ENCODE results near the gene ATP2A3.

Gene ATP2A3

DNA sequence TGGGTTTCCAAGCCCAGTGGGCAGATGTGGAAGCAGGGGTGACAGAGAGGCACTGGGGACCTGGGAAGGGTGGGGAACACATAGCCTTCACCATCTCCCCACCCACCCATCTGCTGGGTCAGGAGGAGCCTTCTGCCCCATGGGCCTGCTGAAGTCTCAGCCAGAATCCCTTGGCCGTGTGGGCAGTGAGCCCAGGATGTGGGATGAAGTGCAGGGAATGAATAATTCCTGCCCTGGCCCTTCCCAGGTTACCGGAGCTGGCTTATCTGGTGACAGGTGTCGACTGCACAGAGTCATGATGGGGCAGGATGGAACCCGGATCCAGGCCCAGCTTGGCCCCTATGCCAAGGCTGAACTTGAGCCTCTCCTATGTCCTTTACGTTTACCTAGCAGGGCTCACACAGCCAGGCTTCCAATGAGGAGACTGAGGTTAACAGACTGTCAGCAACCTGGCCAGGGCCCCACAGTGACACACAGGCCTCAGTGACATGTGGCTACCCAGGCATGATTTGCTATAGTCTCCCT lies 17.5 kb downstream of the ATP2A3 start:
- Histone ChIP-seq H3K27me3 (ENCODE audit: control insufficient read depth, insufficient read depth, low read length) (no peaks in the 10 kb centered on the region), H3K36me3 (ENCODE audit: control insufficient read depth, insufficient read depth, low read length) (0 out of 2 replicates have a peak, but pooled peaks cover 2% of the 10 kb centered on the region), H3K9me3 (ENCODE audit: control insufficient read depth, insufficient read depth, low read length) (no peaks in the 10 kb centered on the region), H3K27ac (ENCODE audit: low read length) (no peak overlapping the region), H3K4me3 (ENCODE audit: low read length) (no peak overlapping the region), H3K4me1 (ENCODE audit: control insufficient read depth, insufficient read depth, low read length) (no peaks in the 10 kb centered on the region; the same call in 1 of the 2 replicates)
- no CpG with 5 or more reads among the region's 5 CpGs for WGBS (ENCODE audit: insufficient coverage, insufficient read length)
- no peak for DNase-seq (ENCODE audit: low read depth, low spot score)

DNA sequence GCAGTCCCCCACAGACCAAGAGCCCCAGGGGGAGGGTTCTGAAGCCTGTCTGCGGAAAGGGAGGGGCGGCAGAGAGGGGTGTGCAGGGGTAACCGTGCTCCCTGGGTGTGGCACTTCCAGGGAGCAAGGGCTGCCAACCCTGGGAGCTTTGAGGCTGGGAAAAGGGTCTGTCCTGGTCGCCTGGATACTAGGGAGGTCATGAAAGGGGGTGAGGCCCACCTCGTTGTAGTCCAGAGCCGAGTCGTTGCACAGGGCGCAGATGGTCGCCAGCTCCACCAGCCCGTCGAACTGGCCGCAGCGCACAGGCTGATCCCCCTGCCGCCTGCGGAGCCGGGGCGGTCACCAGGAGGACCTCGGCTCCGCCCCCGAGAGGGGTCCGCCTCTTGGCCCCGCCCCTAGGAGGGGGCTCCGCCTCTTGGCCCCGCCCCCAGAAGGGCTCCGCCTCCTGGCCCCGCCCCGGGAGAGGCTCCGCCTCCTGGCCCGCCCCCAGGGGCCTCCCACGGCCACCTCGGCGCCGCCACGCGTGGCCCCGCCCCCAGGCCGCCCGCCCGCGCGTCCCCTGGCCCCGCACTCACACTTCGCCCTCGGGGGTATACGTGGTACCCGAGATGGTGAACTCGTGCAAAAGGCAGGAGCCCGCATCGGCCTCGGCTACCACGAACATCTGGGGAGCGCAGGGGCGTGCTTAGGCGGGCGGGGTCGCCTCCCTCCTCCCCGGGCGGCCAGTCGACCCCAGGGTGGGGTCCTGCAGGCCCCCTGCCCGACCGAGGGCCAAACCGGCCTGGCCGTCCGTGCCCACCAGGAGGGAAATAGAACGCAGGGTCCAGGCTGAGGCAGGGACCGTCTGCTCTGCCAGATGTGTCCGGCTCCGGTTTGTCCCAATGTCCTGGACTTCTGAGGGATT lies 19.5 kb downstream of the ATP2A3 start:
- DNase-seq (ENCODE audit: low read depth, low spot score) = no peak
- H3K9me3 ChIP-seq (ENCODE audit: control insufficient read depth, insufficient read depth, low read length) = no peaks in the 10 kb centered on the region
- peak overlapping the region; percentile 62; the same call in 1 of the 2 replicates for H3K4me3 ChIP-seq (ENCODE audit: low read length)
- no peaks in the 10 kb centered on the region for H3K4me1 ChIP-seq (ENCODE audit: control insufficient read depth, insufficient read depth, low read length)
- H3K27me3 ChIP-seq (ENCODE audit: control insufficient read depth, insufficient read depth, low read length) = no peaks in the 10 kb centered on the region
- no CpG with 5 or more reads among the region's 68 CpGs for WGBS (ENCODE audit: insufficient coverage, insufficient read length)
- H3K27ac ChIP-seq (ENCODE audit: low read length) = no peak overlapping the region
- H3K36me3 ChIP-seq (ENCODE audit: control insufficient read depth, insufficient read depth, low read length) = 0 out of 2 replicates have a peak, but pooled peaks cover 2% of the 10 kb centered on the region

DNA sequence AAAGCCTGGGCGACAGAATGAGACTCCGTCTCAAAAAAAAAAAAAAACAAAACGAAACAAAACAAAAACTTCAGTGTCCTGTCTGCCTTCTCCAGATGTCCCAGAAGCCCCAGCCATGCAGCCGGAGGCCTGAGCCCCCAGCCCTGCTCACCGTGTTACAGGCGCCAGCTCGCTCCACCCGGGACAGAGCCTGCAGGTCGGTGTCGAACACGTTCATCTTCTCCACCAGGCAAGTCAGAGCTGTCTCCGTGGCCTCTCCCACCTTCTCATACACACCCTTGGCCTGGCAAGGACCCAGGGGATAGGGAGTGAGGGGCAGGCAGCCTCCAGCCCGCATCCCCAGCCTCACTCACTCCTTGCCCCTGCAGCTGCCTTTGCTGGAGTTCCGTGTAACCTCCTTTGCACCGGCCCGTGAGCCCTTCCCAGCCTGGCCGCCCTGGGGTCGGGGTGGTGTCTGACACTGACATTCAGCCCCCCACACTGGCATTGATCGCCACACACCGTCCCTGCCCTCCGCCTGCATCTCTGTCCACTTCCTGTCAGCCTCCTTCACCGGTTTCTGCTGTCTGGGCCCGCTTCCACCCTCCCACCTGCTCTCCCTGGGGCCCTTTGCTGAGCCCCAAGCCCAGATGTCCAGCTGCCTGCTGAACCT lies 20.9 kb downstream of the ATP2A3 start:
- WGBS (ENCODE audit: insufficient coverage, insufficient read length) = no CpG with 5 or more reads among the region's 23 CpGs
- DNase-seq (ENCODE audit: low read depth, low spot score) = no peak
- Histone ChIP-seq H3K4me3 (ENCODE audit: low read length) (no peak overlapping the region), H3K9me3 (ENCODE audit: control insufficient read depth, insufficient read depth, low read length) (no peaks in the 10 kb centered on the region), H3K27me3 (ENCODE audit: control insufficient read depth, insufficient read depth, low read length) (no peaks in the 10 kb centered on the region), H3K4me1 (ENCODE audit: control insufficient read depth, insufficient read depth, low read length) (no peaks in the 10 kb centered on the region), H3K27ac (ENCODE audit: low read length) (no peak overlapping the region), H3K36me3 (ENCODE audit: control insufficient read depth, insufficient read depth, low read length) (0 out of 2 replicates have a peak, but pooled peaks cover 2% of the 10 kb centered on the region)

DNA sequence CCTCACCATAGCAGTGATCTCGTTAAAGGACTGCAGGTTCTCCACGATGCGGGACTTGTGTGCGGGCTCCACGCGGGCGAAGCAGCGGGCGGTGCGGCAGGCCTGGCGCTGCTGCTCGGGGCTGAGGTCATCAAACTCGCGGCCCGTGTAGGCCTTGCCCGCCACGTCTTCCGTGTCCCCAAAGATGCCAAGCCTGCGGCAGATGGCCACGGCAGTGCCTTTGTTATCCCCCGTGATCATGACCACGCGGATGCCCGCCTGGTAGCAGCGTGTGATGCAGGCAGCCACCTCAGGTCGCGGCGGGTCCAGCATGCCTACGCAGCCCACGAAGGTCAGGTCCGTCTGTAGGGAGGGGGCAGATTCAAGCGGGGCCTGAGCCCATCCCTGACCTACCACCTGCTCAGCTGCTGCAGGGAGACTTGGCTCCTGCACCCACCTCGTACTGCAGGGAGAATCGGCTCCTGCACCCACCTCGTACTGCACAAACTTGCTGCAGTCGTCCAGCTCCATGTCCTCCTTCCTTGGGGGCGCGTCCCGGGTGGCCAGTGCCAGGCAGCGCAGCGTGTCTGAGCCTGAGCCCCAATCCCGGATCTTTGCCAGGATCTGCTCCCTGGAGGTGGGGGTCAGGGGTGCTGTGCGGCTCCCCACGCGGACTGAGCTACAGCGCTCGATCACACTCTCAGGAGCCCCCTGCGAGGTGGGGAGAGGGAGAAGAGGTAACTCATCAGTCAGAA lies 23.1 kb downstream of the ATP2A3 start:
- no CpG with 5 or more reads among the region's 48 CpGs for WGBS (ENCODE audit: insufficient coverage, insufficient read length)
- DNase-seq (ENCODE audit: low read depth, low spot score) = no peak
- H3K9me3 ChIP-seq (ENCODE audit: control insufficient read depth, insufficient read depth, low read length) = no peaks in the 10 kb centered on the region
- no peak overlapping the region for H3K4me3 ChIP-seq (ENCODE audit: low read length)
- H3K27ac ChIP-seq (ENCODE audit: low read length) = no peak overlapping the region
- H3K27me3 ChIP-seq (ENCODE audit: control insufficient read depth, insufficient read depth, low read length) = no peaks in the 10 kb centered on the region
- no peaks in the 10 kb centered on the region for H3K4me1 ChIP-seq (ENCODE audit: control insufficient read depth, insufficient read depth, low read length)
- H3K36me3 ChIP-seq (ENCODE audit: control insufficient read depth, insufficient read depth, low read length) = 0 out of 2 replicates have a peak, but pooled peaks cover 5% of the 10 kb centered on the region

DNA sequence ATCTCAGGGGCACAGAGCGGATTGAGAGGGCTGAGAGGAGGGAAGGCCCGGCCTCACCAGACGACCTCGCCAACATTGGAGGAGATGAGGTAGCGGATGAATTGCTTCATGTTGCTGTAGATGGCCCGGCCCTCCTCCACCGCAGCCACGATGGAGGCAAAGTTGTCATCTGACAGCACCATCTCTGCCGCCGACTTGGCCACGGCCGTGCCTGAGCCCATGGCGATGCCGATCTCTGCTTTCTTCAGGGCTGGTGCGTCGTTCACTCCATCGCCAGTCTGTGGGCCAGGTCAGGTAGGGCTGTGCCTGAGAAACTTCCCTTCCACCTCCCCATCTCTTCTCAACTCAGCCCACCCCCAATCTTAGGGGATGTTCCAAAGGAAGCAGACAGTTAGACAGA lies 26.9 kb downstream of the ATP2A3 start:
- H3K36me3 ChIP-seq (ENCODE audit: control insufficient read depth, insufficient read depth, low read length) = 0 out of 2 replicates have a peak, but pooled peaks cover 5% of the 10 kb centered on the region

DNA sequence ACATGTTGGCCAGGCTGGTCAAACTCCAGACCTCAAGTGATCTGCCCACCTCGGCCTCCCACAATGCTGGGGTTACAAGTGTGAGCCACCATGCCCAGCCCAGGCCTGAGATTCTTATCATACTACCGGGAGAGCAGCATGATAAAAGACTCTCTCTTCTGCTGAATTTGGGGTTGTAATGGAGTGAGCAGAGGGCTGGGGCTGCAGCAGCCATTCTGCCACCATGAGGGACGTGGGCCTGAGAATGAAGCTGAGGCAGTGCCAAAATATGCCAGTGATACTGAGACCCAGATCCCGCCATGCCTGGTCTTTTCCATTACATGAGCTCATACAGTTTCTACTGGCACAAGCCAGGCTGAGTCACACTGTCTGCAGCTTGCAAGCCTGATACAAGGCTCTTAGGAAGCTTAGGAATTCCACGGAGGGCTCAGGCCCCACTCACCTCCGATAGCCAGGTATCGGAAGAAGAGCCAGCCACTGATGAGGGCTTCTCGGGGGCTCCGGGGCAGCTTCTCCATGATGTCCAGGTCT lies 28.3 kb downstream of the ATP2A3 start:
- Histone ChIP-seq H3K36me3 (ENCODE audit: control insufficient read depth, insufficient read depth, low read length) (0 out of 2 replicates have a peak, but pooled peaks cover 5% of the 10 kb centered on the region), H3K9me3 (ENCODE audit: control insufficient read depth, insufficient read depth, low read length) (no peaks in the 10 kb centered on the region), H3K27me3 (ENCODE audit: control insufficient read depth, insufficient read depth, low read length) (no peaks in the 10 kb centered on the region), H3K27ac (ENCODE audit: low read length) (no peak overlapping the region), H3K4me3 (ENCODE audit: low read length) (no peak overlapping the region), H3K4me1 (ENCODE audit: control insufficient read depth, insufficient read depth, low read length) (no peaks in the 10 kb centered on the region)
- no peak for DNase-seq (ENCODE audit: low read depth, low spot score)
- no CpG with 5 or more reads among the region's 9 CpGs for WGBS (ENCODE audit: insufficient coverage, insufficient read length)

More for the DNA sequence above, 26.9 kb downstream of the ATP2A3 start:
- H3K9me3 ChIP-seq (ENCODE audit: control insufficient read depth, insufficient read depth, low read length) = no peaks in the 10 kb centered on the region
- DNase-seq (ENCODE audit: low read depth, low spot score) = no peak
- no peak overlapping the region for H3K4me3 ChIP-seq (ENCODE audit: low read length)
- H3K27me3 ChIP-seq (ENCODE audit: control insufficient read depth, insufficient read depth, low read length) = no peaks in the 10 kb centered on the region
- WGBS (ENCODE audit: insufficient coverage, insufficient read length) = no CpG with 5 or more reads among the region's 17 CpGs
- no peaks in the 10 kb centered on the region for H3K4me1 ChIP-seq (ENCODE audit: control insufficient read depth, insufficient read depth, low read length)
- no peak overlapping the region for H3K27ac ChIP-seq (ENCODE audit: low read length)

DNA sequence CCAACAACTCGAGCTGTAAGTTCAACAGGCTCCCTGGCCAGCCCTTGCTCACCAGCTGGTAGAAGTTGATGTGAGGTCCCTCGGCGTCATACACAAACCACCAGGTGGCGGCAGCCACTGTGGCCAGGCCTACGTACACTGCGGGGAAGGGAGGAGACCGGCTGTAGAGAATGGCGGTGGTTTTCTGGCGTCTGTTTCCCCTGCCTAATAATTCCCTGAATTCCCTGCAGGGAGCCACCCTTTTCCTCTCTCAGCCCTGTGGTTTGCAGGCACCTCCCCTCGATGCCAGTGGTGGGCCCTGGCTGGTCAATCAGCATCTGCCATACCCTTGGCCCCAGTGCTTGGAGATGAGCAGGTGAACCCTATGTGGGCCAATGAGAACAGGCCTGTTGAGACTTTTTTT lies 29.1 kb downstream of the ATP2A3 start:
- no peak overlapping the region for H3K27ac ChIP-seq (ENCODE audit: low read length)
- H3K4me1 ChIP-seq (ENCODE audit: control insufficient read depth, insufficient read depth, low read length) = no peaks in the 10 kb centered on the region
- 0 out of 2 replicates have a peak, but pooled peaks cover 5% of the 10 kb centered on the region for H3K36me3 ChIP-seq (ENCODE audit: control insufficient read depth, insufficient read depth, low read length)
- no peak overlapping the region for H3K4me3 ChIP-seq (ENCODE audit: low read length)
- WGBS (ENCODE audit: insufficient coverage, insufficient read length) = no CpG with 5 or more reads among the region's 10 CpGs
- H3K9me3 ChIP-seq (ENCODE audit: control insufficient read depth, insufficient read depth, low read length) = no peaks in the 10 kb centered on the region
- DNase-seq (ENCODE audit: low read depth, low spot score) = peak; percentile 54
- no peaks in the 10 kb centered on the region for H3K27me3 ChIP-seq (ENCODE audit: control insufficient read depth, insufficient read depth, low read length)

DNA sequence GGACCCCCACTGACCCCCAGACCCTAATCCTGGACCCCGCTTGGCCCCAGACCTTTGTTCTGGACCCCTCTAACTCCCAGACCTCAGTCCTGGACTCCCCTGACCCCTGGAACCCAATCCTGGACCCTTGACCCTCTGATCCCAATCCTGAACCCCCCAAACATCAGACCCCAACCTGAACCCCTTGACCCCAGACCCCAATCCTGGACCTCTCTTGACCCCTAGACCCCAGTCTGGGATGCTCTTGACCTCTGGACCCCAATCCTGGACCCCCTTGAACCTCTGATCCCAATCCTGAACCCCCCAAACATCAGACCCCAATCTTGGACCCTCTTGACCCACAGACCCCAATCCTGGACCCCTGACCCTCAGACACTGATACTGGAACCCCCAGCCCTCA lies 34.5 kb downstream of the ATP2A3 start:
- H3K4me1 ChIP-seq (ENCODE audit: control insufficient read depth, insufficient read depth, low read length) = no peaks in the 10 kb centered on the region
- no peak overlapping the region for H3K27ac ChIP-seq (ENCODE audit: low read length)
- no peaks in the 10 kb centered on the region for H3K27me3 ChIP-seq (ENCODE audit: control insufficient read depth, insufficient read depth, low read length)
- no peaks in the 10 kb centered on the region for H3K9me3 ChIP-seq (ENCODE audit: control insufficient read depth, insufficient read depth, low read length)
- H3K4me3 ChIP-seq (ENCODE audit: low read length) = no peak overlapping the region
- no peak for DNase-seq (ENCODE audit: low read depth, low spot score)
- no CpG with 5 or more reads among the region's 1 CpG for WGBS (ENCODE audit: insufficient coverage, insufficient read length)
- H3K36me3 ChIP-seq (ENCODE audit: control insufficient read depth, insufficient read depth, low read length) = no peaks in the 10 kb centered on the region

DNA sequence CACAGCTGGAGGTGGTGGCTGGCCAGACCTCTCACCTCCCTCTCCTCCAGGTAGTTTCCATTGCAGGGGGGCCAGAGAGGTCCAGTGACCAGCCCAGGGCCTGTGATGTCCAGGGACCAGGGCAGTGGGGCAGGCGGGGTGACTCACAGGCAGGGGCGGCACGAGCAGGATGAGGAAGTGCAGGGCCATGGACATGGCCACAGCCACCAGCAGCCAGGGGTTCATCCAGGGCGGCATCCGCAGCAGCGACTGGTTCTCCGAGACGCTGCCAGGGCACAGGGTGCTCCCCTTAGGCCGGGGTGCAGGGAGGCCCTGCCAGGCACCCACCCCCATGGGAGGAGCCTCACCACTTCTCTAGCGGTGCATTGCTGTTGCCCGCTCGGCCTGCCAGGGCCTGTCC lies 35.1 kb downstream of the ATP2A3 start:
- Histone ChIP-seq H3K27me3 (ENCODE audit: control insufficient read depth, insufficient read depth, low read length) (no peaks in the 10 kb centered on the region), H3K36me3 (ENCODE audit: control insufficient read depth, insufficient read depth, low read length) (no peaks in the 10 kb centered on the region), H3K9me3 (ENCODE audit: control insufficient read depth, insufficient read depth, low read length) (no peaks in the 10 kb centered on the region), H3K4me1 (ENCODE audit: control insufficient read depth, insufficient read depth, low read length) (no peaks in the 10 kb centered on the region), H3K4me3 (ENCODE audit: low read length) (no peak overlapping the region), H3K27ac (ENCODE audit: low read length) (no peak overlapping the region)
- WGBS (ENCODE audit: insufficient coverage, insufficient read length) = no CpG with 5 or more reads among the region's 12 CpGs
- DNase-seq (ENCODE audit: low read depth, low spot score) = no peak

DNA sequence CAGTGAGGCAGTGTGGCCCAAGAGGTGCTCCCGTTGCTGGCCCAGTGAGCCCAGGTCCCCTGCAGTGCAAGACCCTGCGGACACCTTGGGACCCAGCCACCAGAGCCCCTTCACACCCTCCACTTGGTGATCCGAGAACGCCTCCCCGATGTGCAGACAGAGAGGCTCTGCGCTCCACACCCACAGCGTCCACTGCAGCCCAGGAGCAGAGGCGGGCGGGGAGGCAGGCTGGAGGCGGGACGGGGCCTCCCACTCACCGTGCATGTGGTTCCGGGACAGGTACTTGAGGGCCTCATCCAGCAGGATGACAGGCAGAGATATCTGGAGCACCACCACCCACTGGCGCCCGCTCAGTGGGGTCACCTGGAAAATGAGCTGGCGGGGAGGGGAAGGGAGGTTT lies 35.8 kb downstream of the ATP2A3 start:
- H3K27ac ChIP-seq (ENCODE audit: low read length) = no peak overlapping the region

More for the DNA sequence above, 35.8 kb downstream of the ATP2A3 start:
- Histone ChIP-seq H3K4me1 (ENCODE audit: control insufficient read depth, insufficient read depth, low read length) (no peaks in the 10 kb centered on the region), H3K9me3 (ENCODE audit: control insufficient read depth, insufficient read depth, low read length) (no peaks in the 10 kb centered on the region), H3K27me3 (ENCODE audit: control insufficient read depth, insufficient read depth, low read length) (no peaks in the 10 kb centered on the region), H3K36me3 (ENCODE audit: control insufficient read depth, insufficient read depth, low read length) (no peaks in the 10 kb centered on the region), H3K4me3 (ENCODE audit: low read length) (no peak overlapping the region)
- no peak for DNase-seq (ENCODE audit: low read depth, low spot score)
- no CpG with 5 or more reads among the region's 16 CpGs for WGBS (ENCODE audit: insufficient coverage, insufficient read length)

Data from iPS DF 6.9 (cell line).